ENCODE data around the gene LEKR1.

GRCh38 chr3:156782921-156783320 is 43.2 kb upstream of the LEKR1 start:
- TF ChIP-seq CTCF (IDR thresholded peaks at IDR 0.05; ENCODE audit: low read length) (no peak), EZH2 (optimal IDR thresholded peaks at IDR 0.05; ENCODE audit: low read depth, low read length) (no peak), EZH2phosphoT487 (IDR thresholded peaks at IDR 0.05; ENCODE audit: low read length) (no peak)
